Measurements from ENCODE around the gene POLR1A.

Gene POLR1A

DNA sequence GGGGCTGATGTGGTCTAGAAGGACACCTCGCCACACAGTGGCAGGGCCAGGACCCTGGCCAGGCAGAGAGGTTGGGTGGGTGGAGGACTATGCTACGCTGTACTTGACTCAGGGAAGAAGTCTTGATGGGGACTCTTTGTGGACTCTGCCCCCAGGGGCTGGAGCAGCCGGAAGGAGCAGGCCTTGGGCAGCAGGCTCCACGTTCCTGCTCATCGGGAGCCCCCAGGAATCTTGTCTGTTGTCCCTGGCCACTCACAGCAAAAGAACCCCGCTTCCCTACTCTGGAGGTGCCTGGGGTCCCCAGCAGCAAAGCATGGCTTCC is 79.0 kb downstream of the POLR1A start:
- TF ChIP-seq, protein P1, sequence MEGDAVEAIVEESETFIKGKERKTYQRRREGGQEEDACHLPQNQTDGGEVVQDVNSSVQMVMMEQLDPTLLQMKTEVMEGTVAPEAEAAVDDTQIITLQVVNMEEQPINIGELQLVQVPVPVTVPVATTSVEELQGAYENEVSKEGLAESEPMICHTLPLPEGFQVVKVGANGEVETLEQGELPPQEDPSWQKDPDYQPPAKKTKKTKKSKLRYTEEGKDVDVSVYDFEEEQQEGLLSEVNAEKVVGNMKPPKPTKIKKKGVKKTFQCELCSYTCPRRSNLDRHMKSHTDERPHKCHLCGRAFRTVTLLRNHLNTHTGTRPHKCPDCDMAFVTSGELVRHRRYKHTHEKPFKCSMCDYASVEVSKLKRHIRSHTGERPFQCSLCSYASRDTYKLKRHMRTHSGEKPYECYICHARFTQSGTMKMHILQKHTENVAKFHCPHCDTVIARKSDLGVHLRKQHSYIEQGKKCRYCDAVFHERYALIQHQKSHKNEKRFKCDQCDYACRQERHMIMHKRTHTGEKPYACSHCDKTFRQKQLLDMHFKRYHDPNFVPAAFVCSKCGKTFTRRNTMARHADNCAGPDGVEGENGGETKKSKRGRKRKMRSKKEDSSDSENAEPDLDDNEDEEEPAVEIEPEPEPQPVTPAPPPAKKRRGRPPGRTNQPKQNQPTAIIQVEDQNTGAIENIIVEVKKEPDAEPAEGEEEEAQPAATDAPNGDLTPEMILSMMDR (IDR thresholded peaks at IDR 0.05; ENCODE audit: low read depth, low read length, missing control alignments), result no peak
- H3K4me3 ChIP-seq (replicated peaks; ENCODE audit: low read depth, low read length), result no peak overlapping the region
- DNase-seq (ENCODE audit: extremely low read depth, low read depth), result no peak

DNA sequence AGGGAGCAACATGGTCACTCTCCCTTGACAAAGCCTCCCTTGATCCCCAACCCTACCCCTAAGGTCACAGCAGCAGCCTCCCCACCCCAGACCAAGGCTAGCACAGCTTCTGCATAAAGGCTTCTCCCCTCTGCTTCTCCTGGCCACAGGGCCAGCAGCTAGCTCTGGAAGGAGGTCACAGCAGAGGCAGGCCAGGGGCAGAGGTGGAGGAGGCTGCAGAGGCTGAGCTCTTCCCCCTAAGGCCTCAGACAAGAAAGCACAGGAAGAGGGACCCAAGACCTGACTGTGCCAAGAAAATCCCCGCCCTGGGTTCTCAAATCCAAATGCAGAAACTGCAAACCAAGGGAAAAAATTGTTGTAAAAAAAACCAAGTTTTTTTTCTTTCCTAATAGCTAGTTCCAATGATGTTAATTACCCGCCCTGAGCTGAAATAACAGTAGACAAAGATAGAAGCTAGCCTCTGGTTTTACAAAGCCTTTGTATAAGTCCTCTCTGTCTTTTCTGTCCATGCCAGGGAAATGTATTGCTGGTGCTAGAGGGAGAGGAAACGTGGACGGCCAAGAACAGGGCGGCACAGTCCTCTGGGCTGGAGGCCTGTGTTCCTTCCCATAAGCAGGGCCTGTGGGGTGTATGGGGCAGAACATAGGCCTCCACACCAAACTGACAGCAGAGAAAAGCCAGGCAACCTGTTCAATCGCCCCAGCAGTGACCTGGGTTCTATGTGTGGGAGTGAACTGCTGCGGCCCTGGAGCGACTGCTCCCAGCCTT is 79.5 kb downstream of the POLR1A start:
- no peak for DNase-seq (ENCODE audit: extremely low read depth, low read depth)
- H3K4me3 ChIP-seq (replicated peaks; ENCODE audit: low read depth, low read length), result no peak overlapping the region
- TF ChIP-seq, protein P1 (IDR thresholded peaks at IDR 0.05; ENCODE audit: low read depth, low read length, missing control alignments), result no peak

DNA sequence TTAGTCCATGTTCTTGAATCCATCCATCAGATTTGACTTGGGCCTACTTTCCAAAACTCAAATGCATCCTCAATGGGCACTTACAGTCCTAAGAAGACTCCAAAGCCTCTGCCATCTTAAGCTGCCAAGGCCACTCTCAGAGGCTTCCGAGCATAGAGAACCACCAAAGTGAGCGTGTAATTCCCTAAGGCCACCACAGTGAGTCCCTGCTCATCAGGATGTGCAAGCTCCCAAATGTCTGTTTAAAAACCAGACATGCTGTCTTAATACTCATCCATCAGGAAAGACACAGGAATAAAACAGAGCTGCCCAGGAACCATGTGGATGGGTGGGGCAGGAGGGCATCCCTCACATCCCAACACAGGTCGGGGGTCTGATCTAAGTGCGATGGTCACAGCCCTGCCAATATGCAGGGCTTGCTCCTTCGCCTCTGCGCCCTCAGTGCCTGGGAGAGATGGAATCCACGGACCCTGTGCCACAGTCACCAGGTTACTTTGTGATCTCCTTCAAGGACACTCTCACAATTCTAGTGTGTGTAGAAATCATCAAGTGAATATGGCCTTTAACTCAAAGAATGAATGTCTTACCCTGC is 80.4 kb downstream of the POLR1A start:
- no peak for DNase-seq (ENCODE audit: extremely low read depth, low read depth)
- TF ChIP-seq, protein P1 (IDR thresholded peaks at IDR 0.05; ENCODE audit: low read depth, low read length, missing control alignments), result no peak
- no peak overlapping the region for H3K4me3 ChIP-seq (replicated peaks; ENCODE audit: low read depth, low read length)

DNA sequence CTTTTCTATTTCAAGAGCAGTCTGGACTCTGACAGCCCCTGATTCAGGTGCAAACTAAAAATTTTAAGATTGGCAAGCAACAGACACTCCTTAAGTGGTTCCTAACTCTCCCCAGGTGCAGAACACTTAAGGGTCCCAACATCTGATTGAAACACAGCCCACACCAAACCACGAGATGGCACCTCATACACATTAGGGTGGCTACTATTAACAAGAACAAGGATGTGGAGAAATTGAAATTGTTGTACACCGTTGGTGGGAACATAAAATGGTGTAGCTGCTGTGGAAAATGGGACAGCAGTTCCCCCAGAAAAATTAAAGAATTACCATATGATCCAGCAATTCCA is 82.3 kb downstream of the POLR1A start:
- no peak for DNase-seq (ENCODE audit: extremely low read depth, low read depth)
- TF ChIP-seq, protein P1 (IDR thresholded peaks at IDR 0.05; ENCODE audit: low read depth, low read length, missing control alignments), result no peak

DNA sequence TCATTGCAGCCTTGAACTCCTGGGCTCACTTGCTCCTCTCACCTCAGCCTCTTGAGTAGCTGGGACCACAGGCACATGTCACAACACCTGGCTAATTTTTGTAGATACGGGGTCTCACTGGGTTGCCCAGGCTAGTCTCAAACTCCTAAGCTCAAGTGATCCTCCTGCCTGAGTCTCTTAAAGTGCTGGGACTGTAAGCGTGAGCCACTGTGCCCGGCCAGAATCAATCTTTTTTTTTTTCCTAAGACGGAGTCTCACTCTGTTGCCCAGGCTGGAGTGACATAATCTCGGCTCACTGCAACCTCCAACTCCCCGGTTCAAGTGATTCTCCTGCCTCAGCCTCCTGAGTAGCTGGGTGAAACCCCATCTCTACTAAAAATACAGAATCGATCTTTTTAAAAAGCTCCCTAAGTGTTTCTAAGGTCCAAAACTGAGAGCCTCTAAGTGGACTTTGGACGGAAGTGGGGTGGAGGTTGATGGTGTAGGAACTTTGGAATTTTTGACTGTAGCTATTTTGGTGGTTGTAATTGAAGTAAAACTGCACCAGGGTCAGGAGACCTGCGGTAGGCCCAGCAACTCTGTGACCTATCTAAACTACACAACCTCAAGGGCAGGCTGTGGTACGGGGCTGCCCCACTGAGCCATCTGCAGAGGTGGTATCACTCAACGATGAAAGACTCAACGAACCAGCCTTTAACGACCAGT is 82.9 kb downstream of the POLR1A start:
- no peak overlapping the region for H3K4me3 ChIP-seq (replicated peaks; ENCODE audit: low read depth, low read length)
- DNase-seq (ENCODE audit: extremely low read depth, low read depth), result no peak
- TF ChIP-seq, protein P1 (IDR thresholded peaks at IDR 0.05; ENCODE audit: low read depth, low read length, missing control alignments), result no peak

More for the DNA sequence above, 82.3 kb downstream of the POLR1A start:
- H3K4me3 ChIP-seq (replicated peaks; ENCODE audit: low read depth, low read length), result no peak overlapping the region

DNA sequence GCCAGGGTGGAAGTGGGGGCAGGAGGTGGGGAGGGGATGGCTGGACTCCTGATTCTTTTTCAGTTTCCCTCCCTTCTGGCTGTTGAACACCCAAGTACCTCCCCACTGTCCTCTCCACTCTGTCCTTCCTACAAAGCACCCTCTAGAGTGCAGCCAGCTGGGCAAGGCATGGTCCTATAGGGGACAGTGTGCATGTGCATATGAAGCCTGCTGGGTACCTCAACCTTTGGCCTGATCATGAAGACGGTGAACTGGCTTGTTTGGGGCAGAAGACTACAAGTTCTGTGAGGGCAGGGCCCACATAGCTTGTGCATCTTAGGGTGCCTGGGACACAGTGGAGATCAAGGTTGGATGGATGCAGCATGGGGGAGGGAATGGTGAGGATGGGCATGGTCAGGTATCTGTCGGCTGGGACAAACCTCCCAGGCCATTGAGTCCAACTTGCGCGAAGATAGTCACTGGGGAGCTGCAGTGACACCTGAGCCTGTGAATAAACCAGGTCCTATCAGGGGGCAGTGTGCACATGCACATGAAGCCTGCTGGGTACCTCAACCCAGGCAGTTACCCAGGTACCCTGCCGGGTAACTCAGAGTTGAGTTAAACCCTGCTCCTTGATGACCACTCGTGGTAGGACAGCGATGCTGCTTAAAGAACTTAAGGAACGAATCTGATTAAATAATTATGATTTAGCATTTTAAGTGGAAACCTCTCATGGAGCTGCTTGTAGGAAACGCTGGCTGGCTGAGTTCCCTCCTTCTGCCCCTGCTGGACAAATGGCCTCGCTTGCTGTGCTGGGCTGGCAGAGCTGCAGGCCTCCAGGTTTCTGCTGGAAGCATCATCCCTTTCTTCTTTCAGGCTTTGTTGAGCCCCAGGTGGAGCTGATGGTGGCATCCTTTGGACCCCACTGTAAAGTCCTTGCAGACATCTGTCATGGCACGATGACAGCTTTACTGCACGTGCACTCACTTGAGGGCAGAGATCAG is 84.0 kb downstream of the POLR1A start:
- H3K4me3 ChIP-seq (replicated peaks; ENCODE audit: low read depth, low read length), result no peak overlapping the region
- TF ChIP-seq, protein P1 (IDR thresholded peaks at IDR 0.05; ENCODE audit: low read depth, low read length, missing control alignments), result no peak
- no peak for DNase-seq (ENCODE audit: extremely low read depth, low read depth)

Measured in HFF-Myc (cell line).